HG02884 (cell line): ENCODE data around the gene CCDC71.

Experiments
- ATAC-seq: cut with Tn5 transposase; IDR thresholded peaks from one replicate; pipeline ENCODE4 v1.9.1; 2021; ENCODE audit warnings: mild to moderate bottlenecking, moderate library complexity; ENCODE audit not compliant: unreplicated experiment

The CCDC71 gene

DNA sequence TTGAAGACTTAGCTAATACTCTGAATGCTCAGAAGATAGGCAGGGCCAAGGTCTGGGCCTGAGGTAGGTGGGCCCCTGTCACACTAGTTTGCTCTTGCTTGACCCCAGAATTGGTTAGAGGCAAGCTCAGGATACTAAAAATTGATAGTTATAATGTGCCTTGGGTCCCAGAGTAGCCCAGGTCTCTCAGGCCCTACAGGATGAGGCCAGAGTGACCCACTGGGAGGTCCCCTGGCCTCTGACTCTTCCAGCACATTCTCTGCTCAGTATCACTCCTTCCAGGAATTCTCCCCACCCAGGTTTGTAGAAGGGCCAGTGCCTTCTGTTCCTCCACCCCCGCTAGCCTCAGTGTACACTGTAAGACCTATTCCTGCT, 4.6 kb upstream of the CCDC71 start:
- ATAC-seq, result no peak

GRCh38 chr3:49166752-49167556, 823 bp upstream of the CCDC71 start:
- ATAC-seq, result no peak

GRCh38 chr3:49164983-49165720, 979 bp downstream of the CCDC71 start:
- ATAC-seq, result no peak

- no peak for ATAC-seq
Observed at GRCh38 chr3:49163609-49164008, 2.5 kb downstream of the CCDC71 start.

DNA sequence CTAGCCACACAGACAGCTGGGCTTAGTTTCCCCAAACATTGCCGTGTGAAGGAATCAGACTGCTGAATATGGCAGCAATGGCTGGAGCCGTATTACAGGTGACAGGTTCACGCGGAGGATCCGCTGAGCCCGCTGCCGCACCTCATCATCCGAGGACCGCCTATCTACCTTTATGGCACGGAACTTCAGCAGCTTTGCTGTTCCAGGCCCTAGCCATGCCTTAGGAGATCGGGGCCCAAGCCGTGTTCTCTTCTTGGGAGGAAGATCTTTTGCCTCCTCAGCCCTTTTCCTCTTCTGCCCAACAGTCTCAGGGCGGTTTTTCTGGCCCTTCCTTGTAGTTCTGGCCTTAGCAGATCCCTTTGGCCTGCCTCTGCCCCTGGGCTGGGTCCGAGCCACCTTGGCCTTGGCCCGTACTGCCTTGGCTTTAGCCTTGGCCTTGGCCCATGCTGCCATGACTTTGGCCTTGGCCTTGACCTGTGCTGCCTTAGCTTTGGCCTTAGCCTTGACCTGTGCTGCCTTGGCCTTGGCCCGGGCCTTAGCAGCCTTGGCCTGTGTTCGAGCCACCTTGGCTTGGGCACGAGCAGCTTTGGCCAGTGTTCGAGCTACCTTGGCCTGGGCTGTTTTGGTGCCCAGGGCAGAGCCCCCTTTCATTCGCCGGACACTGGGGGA, 3.2 kb downstream of the CCDC71 start:
- ATAC-seq, result no peak

GRCh38 chr3:49161808-49162530, 4.2 kb downstream of the CCDC71 start:
- ATAC-seq, result no peak

DNA sequence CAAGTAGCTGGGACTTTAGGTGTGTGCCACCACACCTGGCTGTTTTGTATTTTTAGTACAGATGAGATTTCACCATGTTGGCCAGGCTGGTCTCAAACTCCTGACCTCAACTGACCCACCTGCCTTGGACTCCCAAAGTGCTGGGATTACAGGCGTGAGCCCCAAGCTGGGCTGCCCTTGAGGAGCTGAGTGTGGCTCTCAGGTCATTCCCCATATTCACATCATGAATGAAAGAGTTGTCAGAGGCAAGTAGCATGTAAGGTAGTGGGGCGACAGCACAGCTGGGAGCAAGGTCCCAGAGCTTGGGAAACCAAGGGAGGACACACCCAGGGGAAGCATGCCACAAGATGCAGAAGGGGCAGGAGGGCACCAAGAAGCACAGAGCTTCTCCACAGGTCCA, 4.9 kb downstream of the CCDC71 start:
- ATAC-seq, result no peak

DNA sequence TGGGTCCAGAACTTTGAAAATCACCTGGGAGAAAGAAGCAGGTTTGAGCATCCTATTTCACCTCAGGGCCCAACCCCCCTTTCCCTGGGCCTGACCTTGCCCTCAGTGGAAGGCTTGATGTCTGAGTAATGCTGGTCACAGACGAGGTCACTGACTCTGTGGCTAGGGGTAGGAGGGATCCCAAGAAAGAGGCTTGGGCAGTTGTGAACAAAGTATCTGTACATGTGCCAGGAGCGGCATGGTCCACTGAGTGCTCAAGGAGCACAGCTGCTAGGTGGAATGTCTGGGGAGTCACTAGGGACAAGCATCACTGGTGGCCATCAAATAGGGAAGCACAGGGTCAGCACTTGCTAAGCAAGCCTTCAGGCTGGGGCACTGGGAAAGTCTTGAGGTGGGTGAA, 7.3 kb downstream of the CCDC71 start:
- ATAC-seq, result no peak

DNA sequence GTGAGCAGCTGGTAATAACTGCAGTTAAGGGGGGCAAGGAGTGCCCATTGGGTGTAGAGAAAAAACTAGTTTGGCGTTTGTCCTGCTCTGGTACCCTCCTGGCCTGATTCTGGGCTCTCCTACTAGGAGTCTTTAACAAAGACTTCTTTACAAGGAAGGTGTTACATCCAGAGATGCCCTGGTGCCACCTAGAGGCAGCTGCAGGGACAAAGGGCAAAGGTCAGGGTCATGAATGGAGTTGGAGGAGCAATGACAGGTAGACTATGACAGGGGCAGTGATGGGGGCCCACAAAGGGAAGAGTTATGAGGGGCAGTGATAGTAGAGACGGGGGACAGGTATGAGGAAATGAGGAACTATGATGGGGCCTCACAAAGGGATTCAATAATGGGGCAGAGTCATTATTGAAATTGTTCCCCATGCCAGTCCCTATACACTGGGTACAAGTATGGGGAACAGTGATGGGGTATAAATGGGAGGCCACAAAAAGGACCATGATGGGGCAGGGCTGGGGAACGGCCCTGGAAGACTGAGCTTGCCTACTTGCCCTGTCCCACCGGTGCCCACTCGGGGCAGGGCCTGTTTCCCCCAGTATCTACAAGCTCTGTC, 7.9 kb downstream of the CCDC71 start:
- ATAC-seq, result no peak

DNA sequence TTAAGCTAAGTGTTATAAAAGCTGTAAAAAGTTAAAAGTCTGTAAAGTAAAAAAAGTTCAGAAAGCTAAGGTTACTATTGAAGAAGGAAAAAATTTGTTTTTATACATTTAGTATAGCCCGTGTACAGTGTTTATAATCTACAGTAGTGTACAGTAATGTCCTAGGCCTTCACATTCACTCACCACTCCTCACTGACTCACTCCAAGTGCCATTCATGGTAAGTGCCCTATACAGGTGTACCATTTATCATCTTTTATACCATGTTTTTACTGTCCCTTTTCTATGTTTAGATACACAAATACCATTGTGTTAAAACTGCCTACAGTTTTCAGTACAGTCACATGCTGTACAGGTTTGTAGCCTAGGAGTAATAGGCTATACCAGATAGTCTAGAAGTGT, 8.8 kb downstream of the CCDC71 start:
- ATAC-seq, result no peak

DNA sequence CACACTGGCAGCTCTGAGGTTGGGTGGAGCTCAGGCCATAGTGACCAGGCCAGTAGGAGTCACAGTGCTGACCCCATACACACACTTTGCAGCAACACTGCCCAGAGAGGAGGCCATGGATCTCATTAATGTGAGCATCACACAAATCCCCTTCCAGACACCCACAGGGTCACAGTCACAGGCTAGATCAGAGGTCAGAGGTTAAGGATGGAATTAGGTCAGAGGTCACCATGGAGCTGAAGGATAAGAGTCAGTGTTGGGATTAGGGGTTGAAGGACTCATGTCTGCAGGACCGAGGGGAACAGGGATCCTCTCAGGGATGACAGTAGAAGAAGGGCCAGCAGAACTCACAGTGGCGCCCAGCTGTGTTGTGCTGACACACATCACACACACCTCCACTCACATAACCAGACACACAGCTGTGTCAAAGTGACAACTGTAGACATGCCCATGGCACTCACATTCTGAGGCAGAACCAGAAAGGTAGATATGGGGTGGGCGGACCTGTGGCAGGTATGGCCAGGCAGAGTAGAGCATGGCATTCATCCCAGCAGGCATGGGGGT, 12.7 kb downstream of the CCDC71 start:
- ATAC-seq, result no peak

- no peak for ATAC-seq
Observed at GRCh38 chr3:49151610-49152009, 14.5 kb downstream of the CCDC71 start.

DNA sequence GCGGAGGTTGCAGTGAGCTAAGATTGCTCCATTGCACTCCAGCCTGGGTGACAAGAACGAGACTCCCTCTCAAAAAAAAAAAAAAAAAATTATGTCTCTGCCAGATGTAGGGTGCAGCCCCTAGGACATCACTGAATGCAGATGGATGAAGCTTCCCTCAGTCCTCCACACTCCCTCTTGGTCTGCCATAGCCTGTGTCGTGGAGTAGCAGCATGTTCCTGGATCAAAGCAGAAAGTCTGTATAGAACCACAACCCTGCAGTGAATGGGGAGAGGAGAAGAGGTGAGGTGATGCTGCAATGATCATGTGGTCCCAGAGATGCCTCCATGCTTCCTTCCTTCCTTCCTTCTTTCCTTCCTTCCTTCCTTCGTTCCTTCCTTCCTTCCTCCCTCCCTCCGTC, 18.0 kb downstream of the CCDC71 start:
- ATAC-seq, result no peak

DNA sequence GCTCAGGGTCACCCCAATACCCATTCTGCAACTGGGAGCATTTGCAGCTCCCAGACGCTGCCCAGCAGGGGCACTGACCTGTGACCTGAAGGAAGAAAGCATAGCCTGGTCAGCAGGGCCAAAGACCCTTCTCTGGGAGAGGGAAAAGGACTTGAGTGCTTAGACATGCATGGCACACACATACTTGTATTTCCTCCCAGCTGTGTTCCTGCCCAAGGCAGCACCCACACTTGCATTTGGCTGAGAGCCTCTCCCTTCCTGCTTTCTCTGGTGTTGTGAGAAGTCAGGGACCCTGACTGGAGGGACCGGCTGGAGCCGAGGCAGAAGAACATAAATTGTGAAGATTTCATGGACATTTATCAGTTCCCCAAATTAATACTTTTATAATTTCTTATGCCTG, 26.1 kb downstream of the CCDC71 start:
- no peak for ATAC-seq

DNA sequence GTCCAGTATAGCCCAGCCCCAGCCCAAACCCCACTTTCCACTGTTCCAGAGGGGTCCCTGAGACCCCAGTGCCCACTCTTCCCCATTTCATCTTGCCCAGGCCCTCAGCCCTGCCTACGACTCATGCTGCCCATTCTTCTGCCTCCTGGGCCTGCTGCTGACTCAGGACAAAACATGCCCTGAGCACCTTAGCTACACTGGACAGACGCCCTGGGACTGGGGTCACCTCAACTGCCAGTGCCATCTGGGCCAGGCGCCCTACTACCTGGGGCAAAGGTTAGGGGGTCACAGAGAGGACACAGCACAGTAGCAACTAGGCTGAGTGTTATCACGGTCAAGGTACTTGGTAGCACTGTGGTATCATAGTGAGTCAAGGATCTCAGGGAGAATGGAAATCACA, 30.6 kb downstream of the CCDC71 start:
- no peak for ATAC-seq

DNA sequence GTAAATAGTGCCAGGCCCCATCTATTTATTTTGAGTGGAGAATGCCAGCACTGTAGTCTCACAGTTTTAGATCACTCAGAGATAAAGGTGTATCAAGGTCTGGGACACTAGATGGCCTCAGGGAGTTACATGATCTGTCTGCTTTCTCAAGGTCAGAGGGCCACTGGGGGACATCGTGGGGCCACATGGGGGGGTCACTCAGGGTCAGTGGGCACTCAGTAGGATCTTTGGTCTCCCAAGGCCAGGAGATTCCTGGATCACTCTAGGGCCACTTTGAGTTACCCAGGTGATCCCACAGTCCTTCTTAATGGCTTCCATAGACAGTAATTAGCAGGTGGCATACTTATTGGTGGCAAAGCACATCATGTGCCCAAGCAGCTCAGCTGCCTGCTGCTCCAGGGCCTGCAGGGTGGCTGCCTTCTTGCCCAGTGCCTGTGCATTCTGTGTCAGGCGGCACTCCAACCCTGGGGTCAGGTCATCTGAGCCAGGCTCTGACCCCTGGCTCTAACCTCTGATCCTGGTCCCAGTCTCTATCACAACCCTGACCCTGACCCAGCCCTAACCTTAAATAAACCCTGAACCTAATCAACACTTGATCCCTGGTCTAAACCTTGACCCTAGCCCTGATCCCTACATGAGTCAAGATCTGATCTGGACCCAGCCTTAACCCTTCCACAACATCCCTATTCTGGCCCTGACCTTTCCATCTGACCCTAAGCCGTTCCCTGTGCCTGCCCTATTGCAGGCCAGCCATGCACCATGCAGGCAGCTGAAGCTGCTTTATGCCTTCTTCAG, 31.5 kb downstream of the CCDC71 start:
- no peak for ATAC-seq

DNA sequence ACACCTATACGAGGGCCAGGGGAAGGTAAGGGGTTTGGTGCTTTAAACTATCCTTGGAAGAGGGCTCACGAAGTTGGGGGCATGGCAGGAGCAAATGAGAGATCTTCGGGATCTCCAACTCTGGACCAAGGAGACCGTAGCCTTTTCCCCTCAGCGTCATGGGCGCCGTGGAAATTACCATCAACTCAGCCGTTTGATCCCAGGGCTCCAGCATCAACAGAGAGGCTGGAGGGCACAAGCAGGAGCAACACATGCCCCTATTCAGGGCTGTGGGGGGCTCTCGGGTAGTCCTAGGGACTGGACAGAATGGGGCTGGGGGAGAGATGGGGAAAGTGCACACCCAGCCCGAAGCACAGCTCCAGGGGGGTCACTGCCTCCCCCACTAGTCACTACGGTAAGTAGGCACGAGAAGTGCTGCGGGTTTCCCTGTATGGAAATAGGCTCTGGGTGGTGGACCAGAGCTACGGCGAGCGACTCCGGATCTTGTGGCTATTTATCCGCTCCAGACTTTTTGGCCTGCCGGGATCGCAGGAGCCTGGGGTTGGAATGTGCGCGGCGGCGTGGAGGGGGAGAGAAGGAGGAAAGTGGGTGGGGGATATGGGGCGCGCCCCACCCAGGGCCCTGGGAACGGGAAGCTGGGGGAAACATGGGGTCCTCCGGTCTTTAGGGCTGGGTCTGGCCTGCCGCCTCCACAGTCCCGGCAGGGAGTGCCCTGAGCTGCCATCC, 32.7 kb downstream of the CCDC71 start:
- no peak for ATAC-seq

- ATAC-seq, result no peak
Observed at GRCh38 chr3:49132437-49133225, 33.5 kb downstream of the CCDC71 start, which contains the start of gene LAMB2. TSS of gene LAMB2 (minus strand) at chr3:49133050. CDS start at chr3:49132867, 183 bp downstream.
